Spleen (tissue), 7 donors: ENCODE results near the gene CITED2.

Experiments
- CTCF ChIP-seq, 11 experiments: fragments of 200-600 bp in 7 of 11; fragments of 450-650 bp in 4 of 11; sonication (generic) in 4 of 11; IDR thresholded peaks in 8 of 11; conservative IDR thresholded peaks in 3 of 11; 1 replicate in 7 of 11; 2 replicates in 4 of 11; pipeline versions ENCODE4 v1.4.0 to v1.8.0; 2016 to 2021; ENCODE audit warnings: antibody characterized with exemption in 11 of 11, inconsistent platforms in 4 of 11, mild to moderate bottlenecking in 1 of 11
- POLR2A ChIP-seq, 3 donors: fragments of 450-650 bp; IDR thresholded peaks; one replicate each; pipeline ENCODE4 v1.5.1; 2017; ENCODE audit warnings: antibody characterized with exemption in 3 of 3, mild to moderate bottlenecking in 1 of 3
- POLR2AphosphoS5 ChIP-seq, 3 donors: sonication (generic); formaldehyde crosslinking; IDR thresholded peaks; one replicate each; pipeline ENCODE4 v1.5.1; 2017; ENCODE audit warnings: antibody characterized with exemption in 3 of 3
- donor health status: DM: no; HTN: no; CAD: no; lungs with moderate emphysema.
- donor health status: DM: no; HTN: no; CAD: no.
- donor health status: DM: no; HTN: no; CAD: no.

GRCh38 chr6:139325125-139325524, 49.3 kb downstream of the CITED2 start:
- TF ChIP-seq POLR2AphosphoS5 (IDR thresholded peaks at IDR 0.05) (no peak), CTCF (IDR thresholded peaks at IDR 0.05 in 8 of 11, conservative IDR thresholded peaks at IDR 0.05 in 3 of 11) (no peak), POLR2A (IDR thresholded peaks at IDR 0.05) (no peak)
